Neuronal stem cell (in vitro differentiated cells): ENCODE measurements around the gene TNS3.

Experiments used
- DNase-seq: peaks from one replicate; pipeline ENCODE4 v3.0.0-alpha.2; 2013; ENCODE audit warnings: low spot score
- H2AFZ ChIP-seq: one replicate; pipeline ENCODE4 v1.6.1; 2013; ENCODE audit warnings: mild to moderate bottlenecking, low read length, inconsistent platforms
- H2AK5ac ChIP-seq: 2 replicates; pipeline ENCODE4 v1.6.1; 2013; ENCODE audit warnings: low read depth, mild to moderate bottlenecking, inconsistent platforms, low read length, moderate library complexity, mixed read lengths
- H2BK120ac ChIP-seq: 2 replicates; pipeline ENCODE4 v1.6.1; 2013; ENCODE audit warnings: low read depth, mild to moderate bottlenecking, inconsistent platforms, low read length, moderate library complexity, mixed read lengths
- H2BK12ac ChIP-seq: one replicate; pipeline ENCODE4 v1.6.1; 2013; ENCODE audit warnings: low read length, inconsistent platforms
- H2BK15ac ChIP-seq: 2 replicates; pipeline ENCODE4 v1.6.1; 2013; ENCODE audit warnings: mild to moderate bottlenecking, low read length, inconsistent platforms, mixed read lengths
- H2BK5ac ChIP-seq: one replicate; pipeline ENCODE4 v1.6.1; 2013; ENCODE audit warnings: inconsistent platforms, mild to moderate bottlenecking, low read length, moderate library complexity
- H3K14ac ChIP-seq: one replicate; pipeline ENCODE4 v1.6.1; 2013; ENCODE audit warnings: low read length, inconsistent platforms
- H3K18ac ChIP-seq: 2 replicates; pipeline ENCODE4 v1.6.1; 2013; ENCODE audit warnings: low read length, inconsistent platforms
- H3K23ac ChIP-seq: 2 replicates; pipeline ENCODE4 v1.6.1; 2013; ENCODE audit warnings: low read depth, mild to moderate bottlenecking, mixed read lengths, low read length, inconsistent platforms; ENCODE audit not compliant: poor library complexity
- H3K27ac ChIP-seq: replicated peaks from 3 replicates; pipeline ENCODE4 v1.5.1; 2013; ENCODE audit warnings: low read length, inconsistent platforms
- H3K27me3 ChIP-seq, 3 experiments: 2 replicates each; pipeline ENCODE4 v1.6.1; 2013; ENCODE audit warnings: low read length in 3 of 3, mild to moderate bottlenecking in 2 of 3, inconsistent platforms in 1 of 3, low read depth in 1 of 3, mixed read lengths in 1 of 3, moderate library complexity in 1 of 3; ENCODE audit not compliant: control insufficient read depth in 3 of 3, insufficient read depth in 3 of 3
- H3K36me3 ChIP-seq, 2 donors: replicated peaks in 1 of 2; 2 replicates each; pipeline ENCODE4 v1.6.1; 2013; ENCODE audit warnings: low read length in 2 of 2; ENCODE audit not compliant: control insufficient read depth in 2 of 2, insufficient read depth in 2 of 2
- H3K4ac ChIP-seq: 2 replicates; pipeline ENCODE4 v1.6.1; 2013; ENCODE audit warnings: inconsistent platforms, mild to moderate bottlenecking, low read length, moderate library complexity
- H3K4me1 ChIP-seq, 2 donors: 1 replicate in 1 of 2; 2 replicates in 1 of 2; pipeline ENCODE4 v1.6.1; 2013; ENCODE audit warnings: low read length in 2 of 2, low read depth in 1 of 2; ENCODE audit not compliant: control insufficient read depth in 2 of 2, insufficient read depth in 1 of 2
- H3K4me2 ChIP-seq: one replicate; pipeline ENCODE4 v1.6.1; 2013; ENCODE audit warnings: mild to moderate bottlenecking, low read length, inconsistent platforms; ENCODE audit not compliant: insufficient read depth, poor library complexity, severe bottlenecking
- H3K4me3 ChIP-seq, 2 donors: 2 replicates each; pipeline ENCODE4 v1.5.1; 2013; ENCODE audit warnings: low read length in 2 of 2, mild to moderate bottlenecking in 2 of 2, inconsistent platforms in 1 of 2, moderate library complexity in 1 of 2
- H3K79me1 ChIP-seq: one replicate; pipeline ENCODE4 v1.6.1; 2013; ENCODE audit warnings: low read depth, mild to moderate bottlenecking, inconsistent platforms, low read length, moderate library complexity
- H3K9ac ChIP-seq: one replicate; pipeline ENCODE4 v1.6.1; 2013; ENCODE audit warnings: mild to moderate bottlenecking, low read depth, low read length, inconsistent platforms; ENCODE audit not compliant: poor library complexity
- H3K9me3 ChIP-seq, 2 donors: replicated peaks in 1 of 2; 2 replicates each; pipeline versions ENCODE3 to v1.6.1; 2013; ENCODE audit warnings: low read length in 2 of 2, mild to moderate bottlenecking in 2 of 2, inconsistent platforms in 1 of 2, low read depth in 1 of 2, mixed read lengths in 1 of 2, moderate library complexity in 1 of 2; ENCODE audit not compliant: control insufficient read depth in 2 of 2, insufficient read depth in 1 of 2
- H4K8ac ChIP-seq: one replicate; pipeline ENCODE4 v1.6.1; 2013; ENCODE audit warnings: low read depth, mild to moderate bottlenecking, inconsistent platforms, low read length, moderate library complexity
- H4K91ac ChIP-seq: one replicate; pipeline ENCODE4 v1.6.1; 2013; ENCODE audit warnings: low read length, low read depth, mild to moderate bottlenecking, inconsistent platforms; ENCODE audit not compliant: poor library complexity
- WGBS, 2 donors: extraction: QIAGEN DNeasy Blood & Tissue Kit; methylation state at CpG; one replicate each; pipeline ENCODE4 v1.1.7; 2013; ENCODE audit warnings: missing lambda C conversion rate in 2 of 2, mixed read lengths in 1 of 2; ENCODE audit not compliant: insufficient read length in 2 of 2, insufficient replicate concordance in 1 of 2; ENCODE audit errors: extremely low coverage in 2 of 2; 5-methylcytosine and 5-hydroxymethylcytosine counted together

TNS3 gene

GRCh38 chr7:47413526-47414341 lies 168.2 kb downstream of the TNS3 start:
- Histone ChIP-seq H3K27me3 (no peaks in the 10 kb centered on the region), H3K23ac (peak overlapping the region; percentile 3), H3K4me3 (no peak overlapping the region), H2BK15ac (no peak overlapping the region), H4K8ac (no peak overlapping the region), H3K27ac (no peak overlapping the region), H2BK5ac (no peak overlapping the region), H3K9me3 (no peaks in the 10 kb centered on the region), H2BK12ac (no peak overlapping the region), H3K79me1 (no peaks in the 10 kb centered on the region), H3K4ac (no peak overlapping the region), H4K91ac (no peak overlapping the region), H3K36me3 (peaks cover 0 to 28% of the 10 kb centered on the region in 2 donors), H3K4me2 (no peak overlapping the region), H3K9ac (no peak overlapping the region), H2BK120ac (no peak overlapping the region), H3K4me1 (no peaks in the 10 kb centered on the region), H2AK5ac (no peak overlapping the region), H2AFZ (no peak overlapping the region), H3K14ac (no peak overlapping the region), H3K18ac (no peak overlapping the region)
- no peak for DNase-seq
- WGBS, 2 donors: no CpG with 5 or more reads among the region's 17 CpGs

GRCh38 chr7:47411901-47412300 lies 170.0 kb downstream of the TNS3 start:
- no peak for DNase-seq
- Histone ChIP-seq H2BK15ac (no peak overlapping the region), H2BK5ac (no peak overlapping the region), H3K9ac (no peak overlapping the region), H3K4me3 (no peak overlapping the region), H3K79me1 (no peaks in the 10 kb centered on the region), H3K36me3 (peaks cover 0 to 26% of the 10 kb centered on the region in 2 donors), H4K91ac (no peak overlapping the region), H4K8ac (no peak overlapping the region), H2BK120ac (no peak overlapping the region), H3K9me3 (no peaks in the 10 kb centered on the region), H3K18ac (no peak overlapping the region), H2AFZ (no peak overlapping the region), H3K27ac (no peak overlapping the region), H3K14ac (no peak overlapping the region), H3K4ac (no peak overlapping the region), H3K23ac (no peak overlapping the region), H3K4me2 (no peak overlapping the region), H3K27me3 (no peaks in the 10 kb centered on the region), H2BK12ac (no peak overlapping the region), H3K4me1 (no peaks in the 10 kb centered on the region), H2AK5ac (no peak overlapping the region)
- no CpG with 5 or more reads among the region's 2 CpGs for WGBS, 2 donors

GRCh38 chr7:47411281-47411869 lies 170.5 kb downstream of the TNS3 start:
- no CpG with 5 or more reads among the region's 18 CpGs for WGBS, 2 donors
- no peak overlapping the region for H2BK15ac ChIP-seq
- H3K9ac ChIP-seq: no peak overlapping the region
- no peak overlapping the region for H3K27ac ChIP-seq
- H3K4me2 ChIP-seq: no peak overlapping the region
- H4K91ac ChIP-seq: no peak overlapping the region
- no peaks in the 10 kb centered on the region for H3K9me3 ChIP-seq
- H4K8ac ChIP-seq: no peak overlapping the region
- H3K4ac ChIP-seq: no peak overlapping the region
- DNase-seq: no peak
- no peak overlapping the region for H3K18ac ChIP-seq
- no peak overlapping the region for H2AK5ac ChIP-seq
- H3K27me3 ChIP-seq: no peaks in the 10 kb centered on the region
- peaks cover 0 to 24% of the 10 kb centered on the region in 2 donors for H3K36me3 ChIP-seq
- no peak overlapping the region for H2BK12ac ChIP-seq
- no peak overlapping the region for H3K14ac ChIP-seq
- no peak overlapping the region for H2BK120ac ChIP-seq
- H3K4me1 ChIP-seq: no peaks in the 10 kb centered on the region
- no peak overlapping the region for H2BK5ac ChIP-seq
- H3K23ac ChIP-seq: no peak overlapping the region
- no peak overlapping the region for H2AFZ ChIP-seq
- H3K79me1 ChIP-seq: no peaks in the 10 kb centered on the region
- no peak overlapping the region for H3K4me3 ChIP-seq

- Histone ChIP-seq H2AK5ac (no peak overlapping the region), H3K4ac (no peak overlapping the region), H3K4me2 (no peak overlapping the region), H3K9me3 (no peaks in the 10 kb centered on the region), H2BK15ac (no peak overlapping the region), H3K4me3 (no peak overlapping the region), H3K9ac (no peak overlapping the region), H3K23ac (no peak overlapping the region), H3K4me1 (no peaks in the 10 kb centered on the region), H3K27me3 (no peaks in the 10 kb centered on the region), H3K14ac (no peak overlapping the region), H2BK120ac (no peak overlapping the region), H2AFZ (no peak overlapping the region), H4K91ac (no peak overlapping the region), H4K8ac (no peak overlapping the region), H3K27ac (no peak overlapping the region), H3K36me3 (peaks cover 0 to 10% of the 10 kb centered on the region in 2 donors), H2BK12ac (no peak overlapping the region), H3K79me1 (no peaks in the 10 kb centered on the region), H2BK5ac (no peak overlapping the region), H3K18ac (no peak overlapping the region)
- WGBS, 2 donors: no CpG with 5 or more reads among the region's 5 CpGs
- DNase-seq: no peak
Observed at GRCh38 chr7:47408675-47409074, 173.2 kb downstream of the TNS3 start.
